HCT116 (cell line): ENCODE measurements around the gene TENM4. TPM values are rescaled to one million over a fixed set of nuclear protein-coding genes. Genes with fewer than 3 reads are reported as not detected.

Experiments
- ATAC-seq: fragments of 200-7000 bp; cut with Tn5 transposase; 2 replicates; pipeline ENCODE4 v1.9.1; 2020; ENCODE audit warnings: mild to moderate bottlenecking, moderate library complexity
- BruUV-seq: library from RNA; stranded (reverse); fragments of 400-500 nt; replicated peaks from 2 replicates; lab custom pipeline; 2021; lab: Mats Ljungman, UMichigan
- CTCF ChIA-PET: fragments of 300-600 bp; sonication (Branson Sonifier 250); formaldehyde crosslinking; loops from one replicate; lab custom pipeline; 2021; ENCODE audit warnings: antibody characterized with exemption; lab: Charles Lee
- POLR2A ChIA-PET: fragments of 300-600, 350-600 bp; sonication (Branson Sonifier 250); formaldehyde crosslinking; loops from one replicate; lab custom pipeline; 2021; ENCODE audit warnings: antibody characterized with exemption; lab: Charles Lee
- RAD21 ChIA-PET, 2 experiments: fragments of 300-600 bp; sonication (Branson Sonifier 250); formaldehyde crosslinking; loops; one replicate each; lab custom pipeline; 2023; ENCODE audit warnings: low total read pairs in 2 of 2; ENCODE audit not compliant: uncharacterized antibody in 2 of 2, unreplicated experiment in 2 of 2, low non-redundant PET in 1 of 2; lab: Charles Lee
- DNase-seq: peaks from one replicate; pipeline ENCODE4 v3.0.0-alpha.2; 2010; ENCODE audit warnings: low read depth, low spot score
- H2AFZ ChIP-seq: fragments of 200-600 bp; shearing (Covaris generic), sonication (generic); 2 replicates; pipeline ENCODE4 v1.6.1; 2017; ENCODE audit warnings: low read depth, mixed run types, mixed read lengths, antibody characterized with exemption, low read length; ENCODE audit not compliant: poor library complexity, severe bottlenecking
- H3K27ac ChIP-seq: 2 replicates; pipeline ENCODE4 v1.5.1; 2012; ENCODE audit warnings: low read depth, low read length
- H3K27me3 ChIP-seq: fragments of 200-600 bp; sonication (generic); 2 replicates; pipeline ENCODE4 v1.6.1; 2016; ENCODE audit warnings: mixed run types, low read length, mixed read lengths; ENCODE audit not compliant: insufficient read depth
- H3K36me3 ChIP-seq, 2 experiments: fragments of 200-500 bp in 1 of 2; fragments of 200-600 bp in 1 of 2; sonication (Bioruptor generic) in 1 of 2; sonication (generic) in 1 of 2; 2 replicates each; pipeline versions ENCODE4 v1.5.1 to v1.6.1; 2014 to 2016; ENCODE audit warnings: low read length in 2 of 2, inconsistent platforms in 1 of 2, mixed read lengths in 1 of 2, mixed run types in 1 of 2; ENCODE audit not compliant: insufficient read depth in 2 of 2, control insufficient read depth in 1 of 2
- H3K4me1 ChIP-seq, 2 experiments: fragments of 200-600 bp in 1 of 2; sonication (generic) in 1 of 2; 2 replicates each; pipeline versions ENCODE4 v1.5.1 to v1.6.1; 2012 to 2017; ENCODE audit warnings: low read length in 2 of 2, inconsistent platforms in 1 of 2, mild to moderate bottlenecking in 1 of 2, mixed read lengths in 1 of 2, mixed run types in 1 of 2, moderate library complexity in 1 of 2; ENCODE audit not compliant: insufficient read depth in 2 of 2, control insufficient read depth in 1 of 2
- H3K4me2 ChIP-seq: fragments of 200-600 bp; sonication (generic); 2 replicates; pipeline ENCODE4 v1.6.1; 2017; ENCODE audit warnings: mixed run types, low read length, mixed read lengths
- H3K4me3 ChIP-seq, 2 experiments: fragments of 200-600 bp in 1 of 2; sonication (generic) in 1 of 2; replicated peaks in 1 of 2; 2 replicates each; pipeline ENCODE4 v1.5.1; 2011 to 2016; ENCODE audit warnings: low read length in 2 of 2, control low read depth in 1 of 2, low read depth in 1 of 2, mild to moderate bottlenecking in 1 of 2, mixed read lengths in 1 of 2, mixed run types in 1 of 2
- H3K79me2 ChIP-seq: fragments of 200-600 bp; sonication (generic); 2 replicates; pipeline ENCODE4 v1.6.1; 2017; ENCODE audit warnings: mild to moderate bottlenecking, mixed run types, low read length, moderate library complexity, mixed read lengths; ENCODE audit not compliant: insufficient read depth
- H3K9ac ChIP-seq: fragments of 200-600 bp; sonication (generic); 2 replicates; pipeline ENCODE4 v1.6.1; 2016; ENCODE audit warnings: low read length, mixed read lengths
- H3K9me2 ChIP-seq: fragments of 200-600 bp; sonication (generic), shearing (Covaris generic); 2 replicates; pipeline ENCODE4 v1.6.1; 2017; ENCODE audit warnings: mixed run types, mild to moderate bottlenecking, moderate library complexity; ENCODE audit not compliant: insufficient read depth
- H3K9me3 ChIP-seq, 2 experiments: fragments of 200-500 bp in 1 of 2; fragments of 200-600 bp in 1 of 2; sonication (Bioruptor generic) in 1 of 2; sonication (generic) in 1 of 2; 2 replicates each; pipeline ENCODE4 v1.6.1; 2014 to 2017; ENCODE audit warnings: low read length in 2 of 2, mixed read lengths in 2 of 2, inconsistent platforms in 1 of 2, low read depth in 1 of 2, mild to moderate bottlenecking in 1 of 2, mixed run types in 1 of 2, moderate library complexity in 1 of 2; ENCODE audit not compliant: control insufficient read depth in 1 of 2, insufficient read depth in 1 of 2
- H4K20me1 ChIP-seq: fragments of 200-600 bp; sonication (generic), shearing (Covaris generic); 2 replicates; pipeline ENCODE4 v1.6.1; 2017; ENCODE audit warnings: mixed run types, mild to moderate bottlenecking, moderate library complexity; ENCODE audit not compliant: insufficient read depth
- CEBPB ChIP-seq: IDR thresholded peaks from 2 replicates; pipeline ENCODE4 v1.6.1; 2012; ENCODE audit warnings: low read depth
- EGR1 ChIP-seq: IDR thresholded peaks from 2 replicates; pipeline ENCODE4 v1.6.1; 2012; ENCODE audit warnings: low read depth
- ELF1 ChIP-seq: IDR thresholded peaks from 2 replicates; pipeline ENCODE4 v1.6.1; 2012; ENCODE audit warnings: low read depth, borderline replicate concordance
- FOSL1 ChIP-seq: IDR thresholded peaks from 2 replicates; pipeline ENCODE4 v1.6.1; 2012; ENCODE audit warnings: low read depth
- POLR2A ChIP-seq: IDR thresholded peaks from 2 replicates; pipeline ENCODE4 v1.7.0; 2011; ENCODE audit warnings: borderline replicate concordance; ENCODE audit not compliant: insufficient read depth, insufficient read length; ENCODE audit errors: extremely low read depth
- SP1 ChIP-seq: IDR thresholded peaks from 2 replicates; pipeline ENCODE4 v1.6.1; 2012; ENCODE audit warnings: low read depth
- TCF7L2 ChIP-seq: IDR thresholded peaks from 2 replicates; pipeline ENCODE4 v1.7.0; 2011; ENCODE audit warnings: borderline replicate concordance, inconsistent platforms; ENCODE audit not compliant: insufficient read depth, insufficient read length; ENCODE audit errors: extremely low read depth
- ZFX ChIP-seq: fragments of 450-650 bp; IDR thresholded peaks from 2 replicates; pipeline ENCODE4 v1.6.1; 2017
- intact Hi-C: fragments of 100-400 bp; cut with micrococcal nuclease; formaldehyde crosslinking; loops from 2 replicates; pipeline ENCODE4 v1.10.0; 2022
- total RNA-seq: library from RNA; stranded (reverse); gene quantifications from one replicate; pipeline ENCODE4 v1.2.1, GENCODE V29; 2021; ENCODE audit not compliant: unreplicated experiment
- TF ChIP-seq, protein P1 (sequence below): IDR thresholded peaks from 2 replicates; pipeline ENCODE4 v1.6.1; 2012
- TF ChIP-seq, protein P2 (sequence below): IDR thresholded peaks from 2 replicates; pipeline ENCODE4 v1.6.1; 2012
- TF ChIP-seq, protein P3 (sequence below): IDR thresholded peaks from 2 replicates; pipeline ENCODE4 v1.6.1; 2012; ENCODE audit warnings: low read depth
- TF ChIP-seq, protein P4 (sequence below), 3 experiments: fragments of 200-600 bp in 1 of 3; sonication (generic) in 1 of 3; IDR thresholded peaks in 2 of 3; conservative IDR thresholded peaks in 1 of 3; 2 replicates each; pipeline ENCODE4 v1.5.1; 2012 to 2017; ENCODE audit warnings: low read depth in 2 of 3, low read length in 2 of 3, antibody characterized with exemption in 1 of 3, borderline replicate concordance in 1 of 3, control low read depth in 1 of 3, mild to moderate bottlenecking in 1 of 3, mixed read lengths in 1 of 3, mixed run types in 1 of 3, moderate library complexity in 1 of 3; ENCODE audit not compliant: insufficient read depth in 1 of 3

The TENM4 gene
- total RNA-seq, 1 experiment from 2014 or later, result 0.05 TPM

DNA sequence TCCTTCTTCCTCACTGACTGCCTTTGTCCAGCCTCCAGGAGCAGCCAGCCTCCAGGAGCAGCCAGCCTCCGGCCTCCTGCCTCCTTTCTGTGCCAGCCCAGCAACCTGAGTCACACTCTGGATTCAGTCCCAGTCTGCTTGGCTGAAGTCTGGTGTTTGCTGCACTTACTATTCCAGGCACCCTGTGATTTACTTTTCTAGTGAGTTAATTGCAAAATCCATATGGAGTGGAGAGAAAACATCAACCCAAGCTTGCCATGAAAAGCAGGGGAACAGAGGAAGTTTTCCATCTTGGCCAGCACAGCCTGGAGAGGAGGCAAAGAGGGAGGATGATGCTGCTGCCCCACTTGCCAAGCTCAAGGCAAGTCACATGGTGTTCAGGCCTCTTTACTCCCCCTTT lies 400.5 kb downstream of the TENM4 start:
- no peaks in the 10 kb centered on the region for H3K9me3 ChIP-seq
- no peaks in the 10 kb centered on the region for H3K4me1 ChIP-seq
- RAD21 ChIA-PET, result no interaction called here
- CTCF ChIA-PET, result no interaction called here
- H3K4me2 ChIP-seq, result no peak overlapping the region
- DNase-seq (no peak), ATAC-seq (no peak)
- peaks cover 41% of the 10 kb centered on the region for H3K27me3 ChIP-seq
- H4K20me1 ChIP-seq, result no peaks in the 10 kb centered on the region
- H3K9me2 ChIP-seq, result no peaks in the 10 kb centered on the region
- intact Hi-C loops, result no loop called here
- no peak overlapping the region for H3K27ac ChIP-seq
- POLR2A ChIA-PET, result no interaction called here
- TF ChIP-seq CEBPB (no peak), ELF1 (no peak), EGR1 (no peak), ZFX (no peak), POLR2A (no peak), FOSL1 (no peak), SP1 (no peak), TCF7L2 (no peak)
- TF ChIP-seq, protein P1, sequence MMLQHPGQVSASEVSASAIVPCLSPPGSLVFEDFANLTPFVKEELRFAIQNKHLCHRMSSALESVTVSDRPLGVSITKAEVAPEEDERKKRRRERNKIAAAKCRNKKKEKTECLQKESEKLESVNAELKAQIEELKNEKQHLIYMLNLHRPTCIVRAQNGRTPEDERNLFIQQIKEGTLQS, result no peak
- TF ChIP-seq, protein P2, sequence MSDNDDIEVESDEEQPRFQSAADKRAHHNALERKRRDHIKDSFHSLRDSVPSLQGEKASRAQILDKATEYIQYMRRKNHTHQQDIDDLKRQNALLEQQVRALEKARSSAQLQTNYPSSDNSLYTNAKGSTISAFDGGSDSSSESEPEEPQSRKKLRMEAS, result no peak
- TF ChIP-seq, protein P3, sequence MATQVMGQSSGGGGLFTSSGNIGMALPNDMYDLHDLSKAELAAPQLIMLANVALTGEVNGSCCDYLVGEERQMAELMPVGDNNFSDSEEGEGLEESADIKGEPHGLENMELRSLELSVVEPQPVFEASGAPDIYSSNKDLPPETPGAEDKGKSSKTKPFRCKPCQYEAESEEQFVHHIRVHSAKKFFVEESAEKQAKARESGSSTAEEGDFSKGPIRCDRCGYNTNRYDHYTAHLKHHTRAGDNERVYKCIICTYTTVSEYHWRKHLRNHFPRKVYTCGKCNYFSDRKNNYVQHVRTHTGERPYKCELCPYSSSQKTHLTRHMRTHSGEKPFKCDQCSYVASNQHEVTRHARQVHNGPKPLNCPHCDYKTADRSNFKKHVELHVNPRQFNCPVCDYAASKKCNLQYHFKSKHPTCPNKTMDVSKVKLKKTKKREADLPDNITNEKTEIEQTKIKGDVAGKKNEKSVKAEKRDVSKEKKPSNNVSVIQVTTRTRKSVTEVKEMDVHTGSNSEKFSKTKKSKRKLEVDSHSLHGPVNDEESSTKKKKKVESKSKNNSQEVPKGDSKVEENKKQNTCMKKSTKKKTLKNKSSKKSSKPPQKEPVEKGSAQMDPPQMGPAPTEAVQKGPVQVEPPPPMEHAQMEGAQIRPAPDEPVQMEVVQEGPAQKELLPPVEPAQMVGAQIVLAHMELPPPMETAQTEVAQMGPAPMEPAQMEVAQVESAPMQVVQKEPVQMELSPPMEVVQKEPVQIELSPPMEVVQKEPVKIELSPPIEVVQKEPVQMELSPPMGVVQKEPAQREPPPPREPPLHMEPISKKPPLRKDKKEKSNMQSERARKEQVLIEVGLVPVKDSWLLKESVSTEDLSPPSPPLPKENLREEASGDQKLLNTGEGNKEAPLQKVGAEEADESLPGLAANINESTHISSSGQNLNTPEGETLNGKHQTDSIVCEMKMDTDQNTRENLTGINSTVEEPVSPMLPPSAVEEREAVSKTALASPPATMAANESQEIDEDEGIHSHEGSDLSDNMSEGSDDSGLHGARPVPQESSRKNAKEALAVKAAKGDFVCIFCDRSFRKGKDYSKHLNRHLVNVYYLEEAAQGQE, result no peak
- TF ChIP-seq, protein P4, sequence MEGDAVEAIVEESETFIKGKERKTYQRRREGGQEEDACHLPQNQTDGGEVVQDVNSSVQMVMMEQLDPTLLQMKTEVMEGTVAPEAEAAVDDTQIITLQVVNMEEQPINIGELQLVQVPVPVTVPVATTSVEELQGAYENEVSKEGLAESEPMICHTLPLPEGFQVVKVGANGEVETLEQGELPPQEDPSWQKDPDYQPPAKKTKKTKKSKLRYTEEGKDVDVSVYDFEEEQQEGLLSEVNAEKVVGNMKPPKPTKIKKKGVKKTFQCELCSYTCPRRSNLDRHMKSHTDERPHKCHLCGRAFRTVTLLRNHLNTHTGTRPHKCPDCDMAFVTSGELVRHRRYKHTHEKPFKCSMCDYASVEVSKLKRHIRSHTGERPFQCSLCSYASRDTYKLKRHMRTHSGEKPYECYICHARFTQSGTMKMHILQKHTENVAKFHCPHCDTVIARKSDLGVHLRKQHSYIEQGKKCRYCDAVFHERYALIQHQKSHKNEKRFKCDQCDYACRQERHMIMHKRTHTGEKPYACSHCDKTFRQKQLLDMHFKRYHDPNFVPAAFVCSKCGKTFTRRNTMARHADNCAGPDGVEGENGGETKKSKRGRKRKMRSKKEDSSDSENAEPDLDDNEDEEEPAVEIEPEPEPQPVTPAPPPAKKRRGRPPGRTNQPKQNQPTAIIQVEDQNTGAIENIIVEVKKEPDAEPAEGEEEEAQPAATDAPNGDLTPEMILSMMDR (IDR thresholded peaks at IDR 0.05 in 2 of 3, conservative IDR thresholded peaks at IDR 0.05 in 1 of 3; ENCODE audit: borderline replicate concordance in 1 of 3, insufficient read depth in 1 of 3, low read depth in 2 of 3, low read length in 2 of 3), result no peak
- H2AFZ ChIP-seq, result no peak overlapping the region
- no peak overlapping the region for H3K9ac ChIP-seq
- no peaks in the 10 kb centered on the region for H3K36me3 ChIP-seq
- no TSS peak for BruUV-seq
- H3K79me2 ChIP-seq, result no peaks in the 10 kb centered on the region
- H3K4me3 ChIP-seq, result no peak overlapping the region
